ENCODE measurements around the gene MS4A7.

GRCh38 chr11:60429272-60429671 lies 50.9 kb downstream of the MS4A7 start, which contains the start of gene MS4A5:
- TF ChIP-seq EZH2 (IDR thresholded peaks at IDR 0.05) (no peak), CTCF (IDR thresholded peaks at IDR 0.05 in 2 of 3, conservative IDR thresholded peaks at IDR 0.05 in 1 of 3; ENCODE audit: borderline replicate concordance in 1 of 3, insufficient read depth in 1 of 3, low read depth in 2 of 3, low read length in 2 of 3) (no peak), JUND (IDR thresholded peaks at IDR 0.05) (no peak)

Measured in HCT116 (cell line).